ENCODE data around the gene DMP1.

The DMP1 gene, protein sequence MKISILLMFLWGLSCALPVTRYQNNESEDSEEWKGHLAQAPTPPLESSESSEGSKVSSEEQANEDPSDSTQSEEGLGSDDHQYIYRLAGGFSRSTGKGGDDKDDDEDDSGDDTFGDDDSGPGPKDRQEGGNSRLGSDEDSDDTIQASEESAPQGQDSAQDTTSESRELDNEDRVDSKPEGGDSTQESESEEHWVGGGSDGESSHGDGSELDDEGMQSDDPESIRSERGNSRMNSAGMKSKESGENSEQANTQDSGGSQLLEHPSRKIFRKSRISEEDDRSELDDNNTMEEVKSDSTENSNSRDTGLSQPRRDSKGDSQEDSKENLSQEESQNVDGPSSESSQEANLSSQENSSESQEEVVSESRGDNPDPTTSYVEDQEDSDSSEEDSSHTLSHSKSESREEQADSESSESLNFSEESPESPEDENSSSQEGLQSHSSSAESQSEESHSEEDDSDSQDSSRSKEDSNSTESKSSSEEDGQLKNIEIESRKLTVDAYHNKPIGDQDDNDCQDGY

DNA sequence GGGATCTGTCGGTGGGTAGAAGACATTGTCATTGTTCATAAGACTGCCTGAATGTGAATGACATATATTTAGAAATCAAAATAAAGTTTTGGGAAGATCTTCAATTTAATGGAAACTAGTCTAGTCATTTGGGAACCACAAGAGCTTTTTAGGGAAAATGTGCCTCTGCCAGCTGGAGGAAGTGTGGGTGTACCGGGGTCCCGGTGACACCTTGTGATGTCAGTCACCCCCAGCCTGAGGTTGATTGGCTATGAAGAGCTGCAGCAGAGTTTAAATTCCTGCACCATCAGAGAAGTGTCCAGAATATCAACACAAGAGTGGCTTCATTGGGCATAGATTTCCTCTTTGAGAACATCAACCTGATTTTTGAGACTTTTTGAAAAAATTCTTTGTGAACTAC is at the start of gene DMP1:
Gene DMP1, plus strand, starts transcription at position 301 of the 400 bp plus-strand sequence. CDS start 6,213 bp downstream, outside the sequence.
- DNase-seq, result no peak

DNA sequence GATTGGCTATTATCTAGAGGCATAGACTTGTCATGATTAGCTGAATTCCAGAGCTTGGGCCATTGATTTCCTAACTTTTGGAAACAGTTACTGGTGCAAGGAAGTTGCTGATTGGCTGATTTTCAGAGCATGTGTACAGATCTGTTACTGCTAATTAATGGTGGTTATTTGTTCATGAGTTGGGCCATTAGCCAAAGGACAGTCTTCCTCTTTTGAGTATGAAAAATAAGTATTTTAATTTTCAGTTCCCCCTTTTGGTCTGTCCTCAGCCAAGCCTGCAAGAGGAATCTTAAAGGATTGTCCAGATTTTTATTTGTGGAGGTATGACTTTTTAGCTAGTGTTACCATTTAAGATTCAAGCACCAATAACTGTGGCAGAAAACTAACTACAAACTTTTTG is 48.7 kb upstream of the DMP1 start:
- DNase-seq, result no peak

DNA sequence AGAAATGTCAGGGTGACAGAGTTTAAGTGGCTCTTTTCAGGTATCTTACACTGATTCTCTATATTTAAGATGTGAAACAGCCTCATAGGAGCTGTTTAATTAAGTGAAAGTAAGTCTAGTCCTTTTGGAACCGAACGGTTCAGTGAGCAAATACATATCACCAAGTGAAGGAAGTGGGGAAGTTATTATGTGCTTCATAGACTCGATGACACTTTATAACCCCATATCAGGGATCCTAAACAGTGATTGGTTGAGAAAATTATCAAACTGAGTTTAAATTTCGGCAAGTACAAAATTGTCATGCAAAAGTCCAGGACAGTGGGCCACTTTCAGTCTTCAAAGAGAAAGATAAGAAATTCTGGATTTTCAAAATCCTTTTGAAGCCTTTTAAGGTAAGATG is 41.9 kb upstream of the DMP1 start, which contains the start of gene DSPP:
Gene DSPP, plus strand, starts transcription at position 301 of the 400 bp plus-strand sequence. CDS start 2,380 bp downstream, outside the sequence.
- no peak for DNase-seq

DNA sequence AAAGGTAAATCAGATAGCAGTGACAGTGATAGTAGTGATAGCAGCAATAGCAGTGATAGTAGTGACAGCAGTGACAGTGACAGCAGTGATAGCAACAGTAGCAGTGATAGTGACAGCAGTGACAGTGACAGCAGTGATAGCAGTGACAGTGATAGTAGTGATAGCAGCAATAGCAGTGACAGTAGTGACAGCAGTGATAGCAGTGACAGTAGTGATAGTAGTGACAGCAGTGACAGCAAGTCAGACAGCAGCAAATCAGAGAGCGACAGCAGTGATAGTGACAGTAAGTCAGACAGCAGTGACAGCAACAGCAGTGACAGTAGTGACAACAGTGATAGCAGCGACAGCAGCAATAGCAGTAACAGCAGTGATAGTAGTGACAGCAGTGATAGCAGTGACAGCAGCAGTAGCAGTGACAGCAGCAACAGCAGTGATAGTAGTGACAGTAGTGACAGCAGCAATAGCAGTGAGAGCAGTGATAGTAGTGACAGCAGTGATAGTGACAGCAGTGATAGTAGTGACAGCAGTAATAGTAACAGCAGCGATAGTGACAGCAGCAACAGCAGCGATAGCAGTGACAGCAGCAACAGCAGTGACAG is 35.7 kb upstream of the DMP1 start:
- DNase-seq, result no peak

DNA sequence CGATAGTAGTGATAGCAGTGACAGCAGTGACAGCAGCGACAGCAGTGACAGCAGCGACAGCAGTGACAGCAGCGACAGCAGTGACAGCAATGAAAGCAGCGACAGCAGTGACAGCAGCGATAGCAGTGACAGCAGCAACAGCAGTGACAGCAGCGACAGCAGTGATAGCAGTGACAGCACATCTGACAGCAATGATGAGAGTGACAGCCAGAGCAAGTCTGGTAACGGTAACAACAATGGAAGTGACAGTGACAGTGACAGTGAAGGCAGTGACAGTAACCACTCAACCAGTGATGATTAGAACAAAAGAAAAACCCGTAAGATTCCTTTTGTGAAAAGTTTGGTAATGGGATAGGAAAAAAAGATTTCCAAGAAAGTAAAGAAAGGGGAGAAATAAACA is 33.8 kb upstream of the DMP1 start:
- no peak for DNase-seq

DNA sequence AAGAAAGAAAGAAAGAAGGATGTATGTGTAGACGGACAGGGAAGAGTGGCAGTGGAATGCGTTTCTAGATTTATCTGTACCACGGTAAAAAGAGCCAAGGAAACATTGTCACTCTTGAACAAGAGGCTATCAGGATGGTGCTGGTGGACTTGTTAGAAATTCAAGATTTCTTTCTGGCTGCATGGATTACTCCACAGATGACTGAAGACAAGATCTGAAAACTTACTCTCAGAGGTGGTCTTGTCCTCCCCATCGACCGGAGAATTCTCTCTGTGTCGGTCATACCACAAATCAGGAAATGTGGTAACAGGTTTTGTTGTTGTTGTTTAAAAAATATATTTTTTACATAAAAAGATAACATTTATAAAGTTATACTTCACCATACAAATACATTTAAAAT is 30.0 kb upstream of the DMP1 start:
- DNase-seq, result no peak

DNA sequence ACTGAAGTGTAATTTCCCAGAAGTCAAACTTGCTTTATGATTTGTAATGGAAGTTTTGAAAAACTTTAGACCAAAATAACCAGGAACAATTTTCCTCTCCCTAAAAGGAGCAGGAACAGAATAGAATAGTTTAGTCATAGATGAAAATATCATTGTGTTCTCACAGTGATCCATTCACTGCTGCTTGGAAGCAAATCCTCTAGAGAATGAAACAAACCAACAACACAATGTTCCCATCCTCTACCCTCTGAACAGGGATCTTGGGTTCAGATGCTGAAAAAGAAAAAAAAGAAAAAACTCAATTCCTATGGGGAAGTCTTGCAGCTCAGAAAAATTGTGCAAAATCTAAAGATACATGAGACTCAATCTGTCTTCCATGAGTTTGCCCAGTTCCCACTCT is 29.6 kb upstream of the DMP1 start:
- no peak for DNase-seq

DNA sequence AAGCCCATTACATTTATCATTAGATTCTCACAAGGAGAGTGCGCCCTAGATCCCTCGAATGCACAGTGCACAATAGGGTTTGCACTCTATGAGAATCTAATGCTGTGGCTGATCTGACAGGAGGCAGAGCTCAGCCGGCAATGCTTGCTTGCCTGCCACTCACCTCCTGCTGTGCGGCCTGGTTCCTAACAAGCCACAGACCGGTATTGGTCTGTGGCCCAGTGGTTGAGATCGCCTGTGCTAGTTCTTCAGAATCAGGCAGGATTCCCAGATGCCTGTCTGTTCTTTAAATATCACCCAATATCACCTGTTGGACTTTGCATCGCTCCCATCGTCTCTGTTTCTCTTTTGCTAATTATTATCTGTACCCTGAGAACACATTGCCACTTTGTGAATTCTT is 27.8 kb upstream of the DMP1 start:
- DNase-seq, result no peak

DNA sequence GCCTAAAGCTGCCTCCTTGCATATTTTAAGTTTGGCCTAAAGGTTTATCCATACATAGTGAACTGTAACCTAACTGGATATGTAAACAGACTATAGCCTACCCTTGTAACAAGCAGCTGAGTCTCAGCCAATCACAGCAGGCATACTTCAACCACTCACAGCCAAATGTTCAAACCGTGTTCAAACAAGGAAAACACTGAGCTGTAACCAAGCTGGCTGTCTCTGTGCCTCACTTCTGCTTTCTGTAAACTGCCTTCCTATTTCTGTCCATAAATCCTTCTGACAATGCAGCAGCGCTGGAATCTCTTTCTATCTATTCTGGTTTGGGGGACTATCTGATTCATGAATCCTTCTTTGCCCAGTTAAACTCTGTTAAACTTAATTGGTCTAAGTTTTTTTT is 25.4 kb upstream of the DMP1 start:
- DNase-seq, result no peak

DNA sequence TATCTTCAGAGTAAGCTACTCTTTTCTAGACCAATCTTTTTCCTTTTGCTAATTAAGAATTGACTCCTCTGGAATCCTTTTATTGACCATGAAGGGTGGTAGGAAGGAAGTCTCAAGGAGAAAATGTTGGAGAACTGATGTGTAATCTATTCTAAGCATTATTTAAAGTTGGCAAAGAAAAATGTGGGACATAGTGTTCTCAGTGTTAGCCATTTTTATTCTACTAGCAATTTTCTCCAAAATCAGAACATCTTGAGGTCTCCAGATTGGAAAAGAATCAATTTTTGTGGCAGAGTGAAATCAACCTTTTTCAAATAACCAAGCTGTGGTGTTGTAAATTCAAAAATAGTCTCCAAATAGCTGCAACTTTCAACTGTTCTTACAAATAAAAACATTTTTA is 18.4 kb upstream of the DMP1 start:
- DNase-seq, result no peak

DNA sequence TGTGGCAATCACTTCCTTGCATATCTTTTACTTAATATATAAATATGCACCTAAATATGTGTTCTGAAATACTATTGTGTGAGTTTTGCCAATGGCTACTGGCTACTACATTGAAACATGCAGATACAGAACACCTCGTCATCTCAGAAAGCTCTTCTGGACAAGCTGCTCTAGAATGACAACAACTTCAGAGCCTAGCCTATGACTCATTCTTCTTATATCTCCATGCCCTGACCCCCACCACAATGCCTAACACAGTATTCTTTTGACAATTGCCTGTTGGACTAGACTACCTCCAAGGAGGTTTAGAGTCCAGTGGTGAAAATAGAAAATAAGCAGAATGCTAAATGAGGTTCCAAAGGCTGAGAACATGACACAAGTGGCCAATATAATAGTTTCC is 17.6 kb upstream of the DMP1 start:
- DNase-seq, result no peak

DNA sequence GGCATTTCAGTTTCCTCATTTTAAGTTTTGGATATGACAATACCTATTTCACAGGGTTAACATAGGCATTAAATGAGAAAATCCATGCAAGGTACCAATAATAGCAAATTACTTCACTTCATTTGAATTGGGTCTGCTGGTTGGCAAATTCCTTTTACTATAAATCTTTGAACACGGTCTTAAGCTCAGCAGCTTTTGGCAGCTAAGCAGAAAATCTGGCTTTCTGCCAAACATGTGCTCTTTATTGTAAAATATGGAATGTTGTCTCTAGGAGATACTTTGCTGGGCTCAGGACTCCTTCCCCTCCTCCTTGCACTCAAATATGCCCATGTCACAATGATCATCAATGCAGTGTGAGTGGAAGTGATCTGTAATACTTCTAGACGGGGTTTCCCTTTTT is 16.8 kb upstream of the DMP1 start:
- no peak for DNase-seq

DNA sequence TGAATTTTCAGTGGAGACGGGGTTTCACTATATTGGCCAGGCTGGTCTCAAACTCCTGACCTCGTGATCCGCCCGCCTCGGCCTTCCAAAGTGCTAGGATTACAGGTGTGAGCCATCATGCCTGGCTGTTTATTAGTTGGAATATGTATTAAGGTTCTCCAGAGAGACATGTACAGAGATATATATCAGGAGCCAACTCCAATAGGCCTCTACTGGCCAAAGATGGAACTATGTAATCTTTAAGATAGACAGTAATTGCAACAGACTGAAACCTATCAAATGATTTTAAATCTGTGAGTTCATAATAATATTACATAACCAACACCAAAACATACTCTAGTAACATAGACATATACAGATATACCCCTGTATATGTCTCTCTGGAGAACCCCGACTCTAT is 5.8 kb upstream of the DMP1 start:
- DNase-seq, result no peak

DNA sequence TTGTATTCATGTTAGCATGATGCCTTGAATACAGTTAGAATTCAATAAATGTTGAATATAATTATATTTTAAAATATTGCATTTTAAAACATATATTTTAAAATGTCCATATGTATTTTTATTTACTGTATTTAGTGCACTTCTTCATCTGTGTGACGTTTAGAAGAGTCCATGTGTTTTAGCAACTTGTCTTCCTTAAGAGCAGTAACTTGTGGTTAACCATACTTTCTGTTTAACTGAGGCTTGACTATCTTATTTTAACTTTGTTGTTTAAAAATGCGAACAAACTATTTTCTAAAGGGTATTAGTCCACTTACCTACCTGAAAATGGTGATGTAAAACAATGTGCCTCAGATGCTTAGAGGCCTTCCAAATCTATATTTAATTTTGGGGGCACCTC is 858 bp downstream of the DMP1 start:
- no peak for DNase-seq

DNA sequence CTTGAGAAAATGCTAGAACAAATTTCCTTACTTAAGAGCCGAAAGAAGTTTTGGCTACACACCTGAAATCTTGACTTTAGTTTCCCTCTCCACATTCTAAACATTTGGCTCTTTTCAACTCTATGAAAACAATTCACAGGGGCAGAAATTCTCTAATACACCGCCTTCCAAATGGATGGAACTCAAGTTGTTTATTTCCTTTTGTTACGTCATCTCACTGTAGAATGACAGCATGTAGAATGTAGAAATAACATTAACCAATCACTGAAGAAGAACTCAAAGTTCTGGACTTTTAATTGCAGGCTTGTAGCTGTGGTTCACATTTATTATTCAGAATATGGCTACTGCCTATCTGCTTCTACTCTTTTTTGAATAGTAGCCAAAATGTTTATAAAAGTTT is 1.9 kb downstream of the DMP1 start:
- DNase-seq, result no peak

DNA sequence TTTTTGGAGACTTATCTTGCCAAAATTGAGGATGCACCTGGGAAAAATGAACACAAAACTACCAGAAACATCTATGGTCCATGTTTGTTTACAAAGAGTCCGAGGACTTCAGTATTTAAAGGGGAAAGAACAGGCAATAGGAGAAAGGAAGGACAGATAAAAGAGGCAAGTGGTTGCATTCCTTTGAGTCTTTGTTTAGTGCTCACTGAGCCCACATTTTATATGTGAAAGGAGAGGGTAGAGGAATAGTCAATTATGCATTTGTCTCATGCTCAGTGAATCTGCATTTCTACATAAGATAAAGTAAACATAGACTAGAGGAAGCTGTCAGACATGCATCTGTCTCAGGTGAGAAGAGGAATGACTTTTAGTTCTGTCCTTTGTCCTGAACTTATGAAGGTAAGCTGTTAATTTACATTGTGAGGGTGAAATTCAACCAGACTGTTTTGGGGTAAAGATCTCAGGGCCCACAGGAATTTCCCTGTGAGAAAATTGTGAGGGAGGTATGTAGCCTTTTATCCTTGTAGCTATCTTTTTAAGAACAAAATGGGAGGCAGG is 4.5 kb downstream of the DMP1 start:
- DNase-seq, result no peak

DNA sequence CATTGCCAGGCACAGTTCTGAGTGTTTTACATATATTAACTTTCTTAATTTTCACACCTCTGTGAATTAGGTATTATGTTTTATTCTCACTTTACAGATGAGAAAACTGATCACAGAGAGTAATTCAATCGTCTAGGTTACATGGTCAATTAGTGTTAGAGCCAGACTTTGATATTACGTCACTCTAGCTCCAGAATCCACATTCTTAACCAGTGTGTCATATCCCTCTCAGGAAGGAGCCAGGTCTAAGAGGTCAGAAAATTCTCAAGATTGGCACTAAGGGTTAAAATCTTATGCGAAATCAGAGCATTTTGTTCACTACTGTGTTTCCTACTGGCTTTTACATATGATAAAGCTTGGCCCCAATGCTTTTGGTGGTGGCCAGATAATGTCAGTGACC is 7.4 kb downstream of the DMP1 start:
- DNase-seq, result no peak

DNA sequence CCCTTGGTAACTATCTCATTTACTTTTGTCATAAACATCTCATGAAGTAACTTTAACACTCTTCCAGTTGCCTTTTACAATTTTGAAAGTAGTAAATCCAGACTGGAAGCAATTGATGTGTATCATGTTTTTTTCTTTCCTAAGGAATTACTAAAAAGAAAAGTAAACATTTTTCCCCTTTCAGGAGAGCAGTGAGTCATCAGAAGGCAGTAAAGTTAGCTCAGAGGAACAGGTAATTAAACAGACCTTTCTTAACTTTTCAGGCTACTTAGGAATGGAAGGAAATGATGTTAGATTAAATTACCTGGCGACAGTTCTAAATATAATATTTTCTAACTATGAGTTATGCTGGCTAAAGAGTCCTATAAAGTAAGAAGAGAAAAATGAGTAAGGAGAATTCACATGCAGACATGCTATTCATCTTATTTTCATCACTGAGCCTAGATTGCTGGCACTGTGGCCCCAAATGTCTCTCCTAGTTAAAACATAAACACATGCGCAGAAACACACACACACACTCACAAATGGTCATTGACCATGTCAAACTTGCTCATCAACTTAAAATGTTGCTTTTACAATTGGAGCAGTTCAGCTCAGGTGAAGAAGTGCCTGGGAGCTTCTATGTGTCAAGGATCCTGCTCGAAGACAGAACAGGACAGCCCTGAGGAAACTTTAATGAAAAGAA is 9.3 kb downstream of the DMP1 start:
- no peak for DNase-seq

DNA sequence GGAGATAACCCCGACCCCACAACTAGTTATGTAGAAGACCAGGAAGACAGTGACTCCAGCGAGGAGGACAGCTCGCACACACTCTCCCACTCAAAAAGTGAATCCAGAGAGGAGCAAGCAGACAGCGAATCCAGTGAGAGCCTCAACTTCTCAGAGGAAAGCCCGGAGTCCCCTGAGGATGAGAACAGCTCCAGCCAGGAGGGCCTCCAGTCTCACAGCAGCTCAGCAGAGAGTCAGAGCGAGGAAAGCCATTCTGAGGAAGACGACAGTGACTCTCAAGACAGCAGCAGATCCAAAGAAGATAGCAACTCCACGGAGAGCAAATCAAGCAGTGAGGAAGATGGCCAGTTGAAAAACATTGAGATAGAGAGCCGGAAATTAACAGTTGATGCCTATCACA is 12.8 kb downstream of the DMP1 start:
- no peak for DNase-seq

DNA sequence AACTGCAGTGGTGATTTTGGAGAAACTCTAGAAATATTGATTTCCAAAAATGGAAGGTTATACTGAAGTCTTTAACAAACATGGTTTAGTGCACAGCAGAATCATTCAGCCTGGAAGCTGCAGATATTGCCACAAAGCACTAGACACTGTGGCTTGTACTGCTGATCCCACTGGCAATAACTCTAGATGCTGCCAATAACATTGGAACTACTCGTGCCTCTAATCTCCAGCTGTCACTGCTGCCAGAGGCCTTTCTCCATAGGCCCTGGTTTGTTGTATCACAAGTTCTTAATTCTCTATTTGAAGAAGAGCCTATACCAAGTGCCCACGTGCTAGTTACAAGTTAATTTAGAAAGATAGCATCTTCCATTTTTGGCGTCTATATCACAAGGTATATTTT is 19.3 kb downstream of the DMP1 start:
- no peak for DNase-seq

DNA sequence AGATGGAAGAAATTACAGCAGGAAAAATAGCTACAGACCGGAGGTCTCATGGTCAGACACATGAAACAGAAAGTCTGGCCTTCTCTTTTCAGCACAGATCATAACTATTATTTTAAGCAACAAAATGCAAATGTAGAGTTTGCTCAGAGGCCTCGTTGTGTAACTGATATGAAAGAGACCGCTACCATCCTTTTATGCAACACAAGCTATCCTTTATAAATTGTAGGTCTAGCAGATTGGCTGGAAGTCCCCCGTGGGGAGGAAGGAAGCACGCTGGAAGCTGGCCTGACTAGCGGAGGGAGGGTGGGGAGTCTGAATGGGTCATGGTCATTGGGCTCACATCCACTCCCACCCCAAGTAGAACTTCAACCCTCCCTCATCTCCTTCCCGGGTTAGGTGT is 27.7 kb downstream of the DMP1 start:
- DNase-seq, result no peak

DNA sequence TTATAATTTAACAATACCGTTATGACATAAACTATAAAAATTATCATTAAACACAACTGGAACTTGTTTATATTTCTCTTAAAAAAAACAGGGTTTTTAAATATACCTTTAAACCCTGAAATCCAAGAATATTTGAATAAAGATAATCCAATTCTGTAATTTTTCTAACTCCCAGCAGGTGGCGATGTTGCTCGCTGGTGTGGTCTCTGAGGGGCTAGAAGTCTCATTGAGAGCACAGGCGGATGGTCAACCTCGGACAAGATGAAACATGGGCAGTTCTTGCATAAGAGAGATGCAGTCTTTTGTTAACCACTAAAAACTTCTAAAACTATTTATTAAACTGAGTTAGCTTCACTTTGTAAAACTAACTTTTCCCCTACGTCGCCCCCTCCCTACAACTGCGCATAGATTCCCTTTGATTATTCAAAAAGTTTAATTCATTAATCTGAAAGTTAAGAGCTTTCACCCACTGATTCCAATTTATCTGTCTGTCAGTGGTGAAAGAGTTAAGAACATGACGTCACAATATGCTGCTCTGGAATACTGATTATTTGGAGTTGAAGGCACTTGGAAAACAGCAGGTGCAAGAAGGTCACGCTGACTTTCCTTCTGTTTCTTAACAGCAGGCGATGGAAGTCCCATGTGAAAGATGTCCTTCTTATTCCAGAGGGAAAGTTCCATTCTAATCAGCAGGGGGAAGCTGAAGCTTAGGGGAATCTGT is 29.5 kb downstream of the DMP1 start:
- no peak for DNase-seq

DNA sequence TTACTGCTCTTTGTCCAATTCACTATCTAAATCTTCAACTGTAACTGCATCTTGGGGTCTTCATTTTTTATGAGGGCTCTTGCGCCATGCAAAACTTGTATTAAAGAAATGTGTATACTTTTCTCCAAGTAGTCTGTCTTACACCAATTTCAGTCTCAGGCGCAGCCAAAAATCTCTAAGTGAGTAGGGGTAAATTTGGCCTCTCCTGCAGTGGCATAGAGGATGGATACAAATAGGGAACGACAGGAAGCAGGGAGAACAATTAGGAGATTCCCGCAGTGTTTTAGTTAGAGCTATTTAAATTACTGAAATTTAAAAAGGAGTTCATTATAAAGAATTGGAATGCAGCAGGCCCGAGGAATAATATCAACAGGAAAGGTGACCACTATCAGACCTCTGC is 30.2 kb downstream of the DMP1 start:
- no peak for DNase-seq

All from activated CD4-positive, alpha-beta T cell treated with anti-CD3 and anti-CD28 coated beads for 1 hour (primary cell).